Vein endothelial cell (primary cell): ENCODE data around the gene F5. TPM values are rescaled to one million over a fixed set of nuclear protein-coding genes. Genes with fewer than 3 reads are reported as not detected.

Experiments used
- small RNA-seq: library from RNA; depleted of rRNA; stranded (forward); fragments of <200 nt; gene quantifications from one replicate; pipeline ENCODE3, GENCODE V24; 2012
- total RNA-seq: library from RNA; depleted of rRNA; stranded (reverse); fragments of >200 nt; gene quantifications from 2 replicates; pipeline ENCODE4 v1.2.3, GENCODE V29; 2012

Gene F5
- under 0.01 TPM in 1 of 2 replicates, not detected in the other for total RNA-seq

DNA sequence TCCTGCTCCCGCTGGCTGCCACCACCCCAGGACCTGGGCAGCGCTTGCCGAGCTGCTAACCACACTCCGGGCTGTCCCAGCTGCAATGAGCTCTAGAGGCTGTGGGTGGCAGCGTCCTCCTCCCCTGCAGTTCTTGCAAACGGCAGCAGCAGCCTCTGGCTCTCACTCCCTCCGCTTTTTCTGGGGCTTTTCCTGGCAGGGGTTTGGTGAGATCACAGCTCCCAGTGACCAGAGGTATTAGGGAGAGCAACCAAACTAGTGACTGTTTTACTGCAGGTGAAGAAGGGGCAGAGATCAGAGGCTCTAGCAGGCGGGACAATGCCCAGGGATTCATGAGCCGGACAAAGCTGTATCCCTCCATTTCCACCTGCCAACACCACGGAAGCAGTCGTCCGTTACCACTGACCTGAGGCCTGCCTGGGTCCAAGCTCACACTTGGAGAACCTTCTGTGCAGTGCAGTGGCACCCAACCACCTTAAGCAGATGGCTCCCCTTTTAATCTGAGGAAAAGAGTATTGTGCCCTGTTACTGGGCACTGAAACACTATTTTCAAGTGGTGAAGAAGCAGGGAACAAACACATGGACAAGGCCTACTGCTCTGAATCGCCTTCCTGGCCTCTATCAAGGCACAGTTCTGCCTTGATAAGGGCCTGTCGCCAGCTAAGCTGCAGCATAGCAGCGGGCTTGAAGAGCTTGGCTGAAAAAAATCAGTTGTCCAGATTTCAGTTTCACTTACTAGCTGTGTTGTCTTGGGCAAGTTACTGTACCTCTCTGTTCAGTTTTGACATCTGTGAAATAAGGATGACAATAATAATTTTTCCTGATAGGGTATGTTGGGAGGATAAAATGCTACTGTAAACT is at the start of gene F5:
Gene F5 (minus strand): TSS at position 87 of the 861 bp plus-strand sequence. CDS start 95 bp downstream, outside the sequence.

GRCh38 chr1:169630006-169630405 is 43.7 kb upstream of the F5 start, which contains the start of gene SELP:
Gene SELP, minus strand, starts transcription at chr1:169630124. Its CDS starts 50 bp downstream, at chr1:169630074.

GRCh38 chr1:169485431-169486280 is 100.6 kb downstream of the F5 start, which contains the start of gene SLC19A2:
Gene SLC19A2, minus strand, starts transcription at chr1:169485944. Its CDS starts 178 bp downstream, at chr1:169485766.

Small RNA genes lying within 50 kb of the gene (small RNA-seq; reads per million reads assigned to genes)
- gene AL021068.2, result not detected

Other genes with a start within 250 kb of the F5 start
- 8.5 and 20.8 TPM in 2 replicates for gene NME7, start 218.7 kb downstream of the F5 start, total RNA-seq
- gene BLZF1, start 218.3 kb downstream of the F5 start, total RNA-seq, result 19.6 and 24.9 TPM in 2 replicates
- gene CCDC181, start 159.0 kb downstream of the F5 start, total RNA-seq, result 0.33 TPM in 1 of 2 replicates, not detected in the other
- 5.6 and 6.6 TPM in 2 replicates for gene SLC19A2, start 100.5 kb downstream of the F5 start, total RNA-seq
- 14.8 and 65.7 TPM in 2 replicates for gene SELP, start 43.6 kb upstream of the F5 start, total RNA-seq
- gene SELL, start 125.1 kb upstream of the F5 start, total RNA-seq, result 2.9 and 3.3 TPM in 2 replicates
- 16.0 and 55.6 TPM in 2 replicates for gene SELE, start 147.6 kb upstream of the F5 start, total RNA-seq
- gene METTL18, start 208.4 kb upstream of the F5 start, total RNA-seq, result 5.9 and 6.5 TPM in 2 replicates